Panc1 (cell line): ENCODE results near the gene NOTCH4. TPM values are rescaled to one million over a fixed set of nuclear protein-coding genes. Genes with fewer than 3 reads are reported as not detected.
"Not testable (repeated sequence)": the region's sequence is repeated elsewhere in the genome, so short reads cannot be mapped to it uniquely, and the experiment has no call there.

Experiments
- ATAC-seq: fragments of 200-7000 bp; cut with Tn5 transposase; 2 replicates; pipeline ENCODE4 v1.9.1; 2020; ENCODE audit warnings: mild to moderate bottlenecking, moderate library complexity
- BruUV-seq: library from RNA; stranded (reverse); fragments of 400-500 nt; replicated peaks from 2 replicates; lab custom pipeline; 2021; lab: Mats Ljungman, UMichigan
- CTCF ChIA-PET: fragments of 300-600 bp; sonication (Branson Sonifier 250); formaldehyde crosslinking; loops from one replicate; lab custom pipeline; 2022; ENCODE audit warnings: antibody characterized with exemption; lab: Charles Lee
- POLR2A ChIA-PET: fragments of 300-600 bp; sonication (Branson Sonifier 250); formaldehyde crosslinking; loops from one replicate; lab custom pipeline; 2022; ENCODE audit warnings: antibody characterized with exemption; lab: Charles Lee
- DNase-seq: peaks from one replicate; pipeline ENCODE4 v3.0.0-alpha.2; 2010; ENCODE audit warnings: low read depth, low spot score
- H3K27ac ChIP-seq: 2 replicates; pipeline ENCODE4 v1.5.1; 2011; ENCODE audit warnings: mild to moderate bottlenecking, low read length, inconsistent platforms
- H3K27me3 ChIP-seq: fragments of 200-500 bp; sonication (Bioruptor generic); 2 replicates; pipeline ENCODE4 v1.6.0; 2014; ENCODE audit warnings: low read length, inconsistent platforms; ENCODE audit not compliant: control insufficient read depth, insufficient read depth
- H3K36me3 ChIP-seq: fragments of 200-500 bp; sonication (Bioruptor generic); 2 replicates; pipeline ENCODE4 v1.5.1; 2014; ENCODE audit warnings: inconsistent platforms, mild to moderate bottlenecking, low read length, moderate library complexity; ENCODE audit not compliant: control insufficient read depth, insufficient read depth
- H3K4me1 ChIP-seq: 2 replicates; pipeline ENCODE4 v1.5.1; 2011; ENCODE audit warnings: inconsistent platforms, mild to moderate bottlenecking, low read length, moderate library complexity; ENCODE audit not compliant: control insufficient read depth, insufficient read depth
- H3K4me3 ChIP-seq, 2 experiments: 2 replicates each; pipeline ENCODE4 v1.5.1; 2011 to 2012; ENCODE audit warnings: low read depth in 2 of 2, low read length in 2 of 2, mild to moderate bottlenecking in 2 of 2, inconsistent platforms in 1 of 2, moderate library complexity in 1 of 2
- H3K9me3 ChIP-seq: fragments of 200-500 bp; sonication (Bioruptor generic); 2 replicates; pipeline ENCODE4 v1.5.1; 2014; ENCODE audit warnings: low read depth, mild to moderate bottlenecking, inconsistent platforms, low read length, moderate library complexity; ENCODE audit not compliant: control insufficient read depth, insufficient read depth
- POLR2AphosphoS5 ChIP-seq: IDR thresholded peaks from 2 replicates; pipeline ENCODE4 v1.6.1; 2012; ENCODE audit warnings: mild to moderate bottlenecking, low read depth, low read length, moderate library complexity
- SIN3A ChIP-seq: IDR thresholded peaks from 2 replicates; pipeline ENCODE4 v1.6.1; 2012; ENCODE audit warnings: low read depth, mild to moderate bottlenecking, low read length, moderate library complexity, borderline replicate concordance; ENCODE audit not compliant: insufficient read depth
- TCF7L2 ChIP-seq: IDR thresholded peaks from 2 replicates; pipeline ENCODE4 v1.6.1; 2011; ENCODE audit warnings: mild to moderate bottlenecking, low read depth, low read length, inconsistent platforms
- in situ Hi-C: cut with HindIII; loops from 2 replicates; pipeline ENCODE4 v1.10.0; 2016; ENCODE audit warnings: low sequenced_read_pairs, low pct_unique_long_range_greater_than_20kb
- intact Hi-C: fragments of 100-400 bp; cut with micrococcal nuclease; formaldehyde crosslinking; loops from one replicate; pipeline ENCODE4 v1.10.0; 2022; ENCODE audit not compliant: unreplicated experiment
- total RNA-seq: library from RNA; stranded (reverse); gene quantifications from one replicate; pipeline ENCODE4 v1.2.1, GENCODE V29; 2021; ENCODE audit not compliant: unreplicated experiment
- TF ChIP-seq, protein P1 (sequence below): fragments of 450-650 bp; IDR thresholded peaks from 2 replicates; pipeline ENCODE4 v1.5.1; 2017; ENCODE audit warnings: mild to moderate bottlenecking
- TF ChIP-seq, protein P2 (sequence below), 2 experiments: IDR thresholded peaks; 2 replicates each; pipeline ENCODE4 v1.6.1; 2011 to 2012; ENCODE audit warnings: low read depth in 2 of 2, control low read depth in 1 of 2, low read length in 1 of 2, mild to moderate bottlenecking in 1 of 2, moderate library complexity in 1 of 2; ENCODE audit not compliant: insufficient read depth in 1 of 2

Gene NOTCH4
- total RNA-seq, 1 experiment from 2014 or later = 2.0 TPM

DNA sequence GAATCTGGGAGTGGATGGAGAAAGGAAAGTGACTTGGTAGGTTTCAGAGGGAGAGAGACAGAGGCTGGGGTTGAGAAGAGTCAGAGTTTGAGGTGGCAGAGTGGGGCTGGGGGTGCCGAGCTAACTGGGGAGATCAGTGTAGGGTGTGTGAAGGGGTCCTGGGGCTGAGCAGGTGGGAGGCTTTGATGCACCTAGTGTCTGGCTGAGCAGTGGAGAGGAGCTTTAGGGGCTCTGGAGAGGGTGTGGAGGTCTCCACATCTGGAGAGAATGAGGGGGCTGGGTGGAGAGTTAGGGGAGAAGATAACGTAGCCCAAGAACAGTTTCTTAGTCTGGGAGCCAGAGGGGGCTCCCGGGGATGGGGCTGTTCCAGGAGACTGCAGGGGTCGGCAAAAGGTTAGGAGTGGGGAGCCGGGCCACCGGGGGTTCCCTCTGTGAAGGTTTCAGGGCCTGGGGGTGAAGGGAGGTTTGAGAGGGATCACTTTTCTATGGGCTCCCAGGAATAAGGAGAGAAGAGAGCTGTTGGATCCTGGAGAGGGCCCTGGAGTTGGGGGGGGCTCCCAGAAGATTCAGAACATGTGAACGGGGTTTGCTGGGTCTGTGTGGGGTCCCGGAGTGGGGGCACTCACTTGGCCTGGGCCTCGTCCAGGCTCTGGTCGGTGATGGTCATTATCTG lies 34.7 kb downstream of the NOTCH4 start:
- DNase-seq (no peak), ATAC-seq (no peak)
- CTCF ChIA-PET = no interaction called here
- Histone ChIP-seq H3K27me3 (no peaks in the 10 kb centered on the region), H3K36me3 (no peaks in the 10 kb centered on the region; the same call in 1 of the 2 replicates), H3K4me3 (peak overlapping the region; percentile 42 to 74), H3K9me3 (no peaks in the 10 kb centered on the region), H3K27ac (peak overlapping the region; percentile 73), H3K4me1 (peaks cover 29% of the 10 kb centered on the region)
- TF ChIP-seq, protein P1, sequence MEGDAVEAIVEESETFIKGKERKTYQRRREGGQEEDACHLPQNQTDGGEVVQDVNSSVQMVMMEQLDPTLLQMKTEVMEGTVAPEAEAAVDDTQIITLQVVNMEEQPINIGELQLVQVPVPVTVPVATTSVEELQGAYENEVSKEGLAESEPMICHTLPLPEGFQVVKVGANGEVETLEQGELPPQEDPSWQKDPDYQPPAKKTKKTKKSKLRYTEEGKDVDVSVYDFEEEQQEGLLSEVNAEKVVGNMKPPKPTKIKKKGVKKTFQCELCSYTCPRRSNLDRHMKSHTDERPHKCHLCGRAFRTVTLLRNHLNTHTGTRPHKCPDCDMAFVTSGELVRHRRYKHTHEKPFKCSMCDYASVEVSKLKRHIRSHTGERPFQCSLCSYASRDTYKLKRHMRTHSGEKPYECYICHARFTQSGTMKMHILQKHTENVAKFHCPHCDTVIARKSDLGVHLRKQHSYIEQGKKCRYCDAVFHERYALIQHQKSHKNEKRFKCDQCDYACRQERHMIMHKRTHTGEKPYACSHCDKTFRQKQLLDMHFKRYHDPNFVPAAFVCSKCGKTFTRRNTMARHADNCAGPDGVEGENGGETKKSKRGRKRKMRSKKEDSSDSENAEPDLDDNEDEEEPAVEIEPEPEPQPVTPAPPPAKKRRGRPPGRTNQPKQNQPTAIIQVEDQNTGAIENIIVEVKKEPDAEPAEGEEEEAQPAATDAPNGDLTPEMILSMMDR = no peak
- TF ChIP-seq POLR2AphosphoS5 (no peak), SIN3A (no peak), TCF7L2 (no peak)
- TF ChIP-seq, protein P2, sequence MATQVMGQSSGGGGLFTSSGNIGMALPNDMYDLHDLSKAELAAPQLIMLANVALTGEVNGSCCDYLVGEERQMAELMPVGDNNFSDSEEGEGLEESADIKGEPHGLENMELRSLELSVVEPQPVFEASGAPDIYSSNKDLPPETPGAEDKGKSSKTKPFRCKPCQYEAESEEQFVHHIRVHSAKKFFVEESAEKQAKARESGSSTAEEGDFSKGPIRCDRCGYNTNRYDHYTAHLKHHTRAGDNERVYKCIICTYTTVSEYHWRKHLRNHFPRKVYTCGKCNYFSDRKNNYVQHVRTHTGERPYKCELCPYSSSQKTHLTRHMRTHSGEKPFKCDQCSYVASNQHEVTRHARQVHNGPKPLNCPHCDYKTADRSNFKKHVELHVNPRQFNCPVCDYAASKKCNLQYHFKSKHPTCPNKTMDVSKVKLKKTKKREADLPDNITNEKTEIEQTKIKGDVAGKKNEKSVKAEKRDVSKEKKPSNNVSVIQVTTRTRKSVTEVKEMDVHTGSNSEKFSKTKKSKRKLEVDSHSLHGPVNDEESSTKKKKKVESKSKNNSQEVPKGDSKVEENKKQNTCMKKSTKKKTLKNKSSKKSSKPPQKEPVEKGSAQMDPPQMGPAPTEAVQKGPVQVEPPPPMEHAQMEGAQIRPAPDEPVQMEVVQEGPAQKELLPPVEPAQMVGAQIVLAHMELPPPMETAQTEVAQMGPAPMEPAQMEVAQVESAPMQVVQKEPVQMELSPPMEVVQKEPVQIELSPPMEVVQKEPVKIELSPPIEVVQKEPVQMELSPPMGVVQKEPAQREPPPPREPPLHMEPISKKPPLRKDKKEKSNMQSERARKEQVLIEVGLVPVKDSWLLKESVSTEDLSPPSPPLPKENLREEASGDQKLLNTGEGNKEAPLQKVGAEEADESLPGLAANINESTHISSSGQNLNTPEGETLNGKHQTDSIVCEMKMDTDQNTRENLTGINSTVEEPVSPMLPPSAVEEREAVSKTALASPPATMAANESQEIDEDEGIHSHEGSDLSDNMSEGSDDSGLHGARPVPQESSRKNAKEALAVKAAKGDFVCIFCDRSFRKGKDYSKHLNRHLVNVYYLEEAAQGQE (IDR thresholded peaks at IDR 0.05; ENCODE audit: insufficient read depth in 1 of 2, low read depth in 2 of 2, low read length in 1 of 2) = no peak
- intact Hi-C loops = no loop called here
- no TSS peak for BruUV-seq
- in situ Hi-C loops = no loop called here
- POLR2A ChIA-PET = no interaction called here

DNA sequence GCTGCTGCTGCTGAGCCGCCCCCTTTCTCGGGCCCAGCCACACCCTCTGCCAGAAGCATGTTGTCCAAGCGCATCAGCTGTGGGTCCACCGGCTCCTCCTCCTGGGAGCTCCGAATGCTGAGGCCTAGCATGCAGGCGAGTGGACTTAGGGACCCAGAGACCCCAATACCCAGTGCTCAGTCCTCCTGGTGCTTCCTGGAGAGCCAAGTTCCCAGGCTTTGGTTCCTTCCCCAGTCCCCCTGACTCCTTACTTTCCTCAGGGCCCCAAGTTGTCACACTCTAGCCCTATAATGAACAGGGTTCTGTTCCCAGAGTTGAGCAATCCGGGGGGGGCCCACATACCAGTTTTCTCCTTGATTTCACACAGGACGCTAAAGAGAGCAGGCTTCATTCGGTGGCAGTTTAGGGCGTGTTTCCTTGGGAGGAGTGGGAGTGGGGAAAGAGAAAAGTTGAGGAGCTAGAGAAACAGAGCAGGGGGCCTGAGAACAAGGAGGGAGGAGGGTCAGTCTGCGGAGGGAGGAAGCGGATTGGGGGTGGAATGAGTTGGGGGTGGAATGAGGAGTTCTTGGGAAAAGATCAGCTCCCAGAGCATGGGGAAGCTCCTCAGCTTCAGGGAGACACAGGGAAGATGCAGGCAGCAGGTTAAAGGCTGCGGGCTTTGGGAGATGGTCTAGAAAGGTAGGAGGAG lies 35.3 kb downstream of the NOTCH4 start:
- Histone ChIP-seq H3K4me3 (peak overlapping the region; percentile 42 to 74), H3K4me1 (peaks cover 33% of the 10 kb centered on the region), H3K9me3 (no peaks in the 10 kb centered on the region), H3K27ac (peak overlapping the region; percentile 73), H3K27me3 (no peaks in the 10 kb centered on the region), H3K36me3 (no peaks in the 10 kb centered on the region; the same call in 1 of the 2 replicates)
- no TSS peak for BruUV-seq
- DNase-seq (no peak), ATAC-seq (no peak)
- intact Hi-C loops = no loop called here
- no peak for TF ChIP-seq POLR2AphosphoS5
- TF ChIP-seq, protein P2 (IDR thresholded peaks at IDR 0.05; ENCODE audit: insufficient read depth in 1 of 2, low read depth in 2 of 2, low read length in 1 of 2) = no peak
- no peak for TF ChIP-seq TCF7L2
- no peak for TF ChIP-seq SIN3A
- TF ChIP-seq, protein P1 = no peak
- ChIA-PET CTCF (no interaction called here), POLR2A (no interaction called here)
- in situ Hi-C loops = no loop called here

DNA sequence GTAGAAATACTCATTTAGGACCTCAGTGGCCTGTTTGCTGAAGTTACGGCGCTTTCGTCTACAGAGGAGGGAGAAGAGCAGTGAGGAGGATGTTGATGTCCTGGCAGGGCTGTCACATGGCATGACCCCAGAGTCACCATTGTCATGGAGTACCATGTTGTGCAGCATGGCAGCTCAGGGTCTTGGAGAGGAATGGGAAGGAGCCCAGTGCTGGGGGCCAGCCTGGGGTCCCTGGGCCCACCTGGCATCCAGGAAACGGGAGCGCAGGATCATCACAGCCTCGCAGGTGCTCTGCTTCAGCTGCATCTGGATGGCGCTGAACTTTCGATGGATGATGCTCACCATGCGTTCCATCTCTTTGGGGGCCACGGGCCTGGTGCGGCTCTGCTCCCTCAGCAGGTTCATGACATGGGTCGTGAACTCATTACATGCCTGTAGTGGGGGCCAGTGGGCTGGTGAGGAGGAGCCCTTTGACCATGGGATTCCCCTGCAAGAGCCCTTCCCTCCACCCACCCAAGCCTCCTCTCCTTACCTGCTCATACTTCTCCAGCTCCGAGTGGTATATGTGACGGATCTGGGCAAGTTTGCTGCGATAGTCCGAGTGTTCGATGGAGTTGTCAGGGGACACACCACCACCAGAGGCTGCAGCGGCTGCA lies 36.0 kb downstream of the NOTCH4 start:
- H3K36me3 ChIP-seq, H3K9me3 ChIP-seq, DNase-seq, H3K4me3 ChIP-seq, BruUV-seq, H3K27me3 ChIP-seq, H3K27ac ChIP-seq, in situ Hi-C loops, ATAC-seq, POLR2A ChIA-PET, CTCF ChIA-PET, intact Hi-C loops: not testable (repeated sequence)
- peaks cover 32% of the 10 kb centered on the region for H3K4me1 ChIP-seq
